GM18858 (cell line): ENCODE measurements around the gene SELENOI.
A peak's percentile ranks its signal among the peaks of the same experiment; 100 is the strongest.

Source experiments
- ATAC-seq: cut with Tn5 transposase; IDR thresholded peaks from one replicate; pipeline ENCODE4 v1.9.1; 2021; ENCODE audit not compliant: unreplicated experiment

The SELENOI gene

GRCh38 chr2:26409785-26410184 lies 63.8 kb downstream of the SELENOI start:
- ATAC-seq, result no peak

- ATAC-seq, result no peak
Measured at GRCh38 chr2:26410764-26411243, 64.9 kb downstream of the SELENOI start.

DNA sequence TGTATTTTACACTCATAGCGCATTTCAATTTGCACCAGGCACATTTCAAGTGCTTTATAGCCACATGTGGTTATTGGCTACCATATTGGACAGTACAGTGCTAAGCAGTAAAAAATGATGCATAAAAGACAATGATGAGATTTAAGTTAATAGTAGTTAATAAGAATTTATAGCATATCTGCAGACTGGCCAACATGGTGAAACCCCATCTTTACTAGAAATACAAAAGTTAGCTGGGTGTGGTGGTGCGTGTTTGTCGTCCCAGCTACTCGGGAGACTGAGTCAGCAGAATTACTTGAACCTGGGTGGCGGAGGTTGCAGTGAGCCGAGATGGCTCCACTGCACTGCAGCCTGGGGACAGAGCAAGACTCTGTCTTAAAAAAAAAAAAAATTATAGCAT lies 65.5 kb downstream of the SELENOI start:
- ATAC-seq, result no peak

GRCh38 chr2:26412091-26412673 lies 66.2 kb downstream of the SELENOI start:
- ATAC-seq, result peak; percentile 73

GRCh38 chr2:26414311-26414710 lies 68.4 kb downstream of the SELENOI start:
- ATAC-seq, result no peak

DNA sequence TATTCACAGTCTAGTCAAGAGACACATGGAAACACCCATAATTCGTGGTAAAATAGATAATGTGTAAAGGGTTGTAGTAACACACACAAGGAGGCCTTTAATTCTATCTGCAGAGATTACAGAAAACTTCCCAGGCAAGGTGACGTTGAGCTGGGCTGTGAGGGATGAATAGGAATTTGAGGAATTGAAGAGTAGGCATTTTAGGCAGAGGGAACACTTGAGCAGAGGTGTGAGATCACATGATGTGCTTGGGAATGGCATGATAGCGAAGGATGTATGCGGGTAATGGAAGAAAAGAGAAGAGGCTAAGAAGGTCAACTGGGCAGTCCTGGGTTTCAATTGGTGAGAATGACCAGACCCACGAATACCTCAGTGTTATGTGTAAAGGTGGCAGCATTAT lies 76.0 kb downstream of the SELENOI start:
- no peak for ATAC-seq

DNA sequence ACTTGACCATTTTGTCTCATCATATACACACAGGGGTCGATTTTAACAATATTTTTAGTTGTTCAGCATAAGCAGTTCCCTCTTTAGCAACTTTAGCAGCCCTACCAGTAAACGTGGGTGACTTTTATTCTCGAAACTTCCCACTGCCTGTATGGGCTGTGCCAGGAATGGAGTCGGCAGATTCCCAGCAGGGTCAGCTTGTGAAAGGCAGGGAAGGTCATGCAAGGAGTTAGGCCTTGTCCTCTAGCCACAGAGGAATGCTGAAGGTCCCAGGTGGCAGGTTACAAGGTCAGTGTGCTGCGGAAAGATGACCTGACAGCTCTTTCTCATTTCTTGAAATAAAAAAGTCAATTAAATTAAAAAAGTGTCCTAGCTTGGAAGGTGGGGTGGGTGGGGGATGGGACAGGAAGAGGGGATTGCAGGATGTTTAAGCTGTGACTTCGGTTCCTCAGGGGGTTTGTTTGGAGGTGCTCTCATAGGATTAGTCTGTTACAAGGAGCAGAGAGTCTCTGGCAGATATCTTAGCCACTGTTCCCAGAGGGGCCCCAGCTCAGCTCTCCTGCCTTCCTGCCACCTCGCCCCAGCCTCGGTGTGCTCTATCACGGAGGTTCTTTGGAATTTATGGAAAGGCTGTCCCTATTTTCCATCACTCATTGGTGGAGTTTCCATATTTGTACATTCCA lies 77.1 kb downstream of the SELENOI start:
- ATAC-seq, result no peak

DNA sequence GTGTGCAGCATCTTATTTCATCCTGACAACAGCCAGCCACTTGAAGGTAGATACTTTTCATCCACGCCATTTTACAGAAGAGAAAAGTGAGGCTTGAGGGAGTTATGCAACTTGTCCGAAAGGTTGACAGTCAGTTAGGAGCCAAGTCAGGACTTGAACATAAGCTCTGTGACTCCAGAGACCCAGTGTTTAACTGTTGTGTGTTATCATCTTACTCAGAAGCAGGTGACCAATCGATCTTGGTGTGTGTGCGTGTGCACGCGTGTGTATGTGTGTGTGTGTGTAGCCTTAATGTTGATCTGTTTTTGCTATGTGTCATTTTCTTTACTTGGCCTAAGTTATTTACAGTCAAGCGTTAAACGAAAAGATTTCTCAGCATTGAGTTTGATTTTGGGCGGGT lies 77.8 kb downstream of the SELENOI start:
- ATAC-seq, result no peak

GRCh38 chr2:26424221-26424620 lies 78.3 kb downstream of the SELENOI start:
- no peak for ATAC-seq

- no peak for ATAC-seq
Measured at GRCh38 chr2:26428846-26429245, 82.9 kb downstream of the SELENOI start.

DNA sequence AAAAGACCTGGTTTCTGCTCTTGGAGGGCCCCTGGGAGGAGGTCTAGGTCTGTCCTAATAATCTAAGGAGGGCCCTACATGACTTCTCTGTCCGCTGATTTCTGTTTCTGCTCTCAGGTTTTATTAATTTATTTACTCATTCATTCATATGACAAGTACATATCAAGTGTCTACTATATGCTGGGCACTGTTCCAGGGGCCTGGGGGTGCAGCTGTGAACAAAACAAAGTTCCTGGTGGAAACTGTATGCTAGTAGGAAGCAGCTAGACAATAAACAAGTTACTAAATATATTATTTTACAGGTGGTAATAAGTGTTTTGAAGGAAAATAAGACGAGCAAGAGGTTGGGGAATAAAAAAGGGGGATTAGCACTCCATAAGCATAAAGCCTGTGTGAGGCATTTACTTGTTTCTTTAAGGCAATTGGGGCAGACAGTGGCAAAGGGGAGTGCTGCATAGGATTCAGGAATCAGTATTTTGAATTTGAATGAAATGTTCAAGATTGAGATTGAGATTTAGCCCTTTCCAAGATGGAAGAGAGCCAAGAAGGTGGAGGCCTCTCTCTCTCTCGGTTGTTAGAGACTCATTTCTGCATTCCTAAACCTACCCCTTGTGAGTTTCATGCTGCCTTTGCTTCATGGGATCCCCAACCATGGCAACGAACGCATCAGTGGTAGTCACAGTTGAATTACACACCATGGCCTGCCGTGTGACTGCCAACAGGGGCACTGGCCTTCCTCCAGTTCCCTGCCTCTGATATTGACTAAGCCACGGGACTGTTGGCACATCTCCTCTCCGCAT lies 84.0 kb downstream of the SELENOI start:
- ATAC-seq, result no peak

DNA sequence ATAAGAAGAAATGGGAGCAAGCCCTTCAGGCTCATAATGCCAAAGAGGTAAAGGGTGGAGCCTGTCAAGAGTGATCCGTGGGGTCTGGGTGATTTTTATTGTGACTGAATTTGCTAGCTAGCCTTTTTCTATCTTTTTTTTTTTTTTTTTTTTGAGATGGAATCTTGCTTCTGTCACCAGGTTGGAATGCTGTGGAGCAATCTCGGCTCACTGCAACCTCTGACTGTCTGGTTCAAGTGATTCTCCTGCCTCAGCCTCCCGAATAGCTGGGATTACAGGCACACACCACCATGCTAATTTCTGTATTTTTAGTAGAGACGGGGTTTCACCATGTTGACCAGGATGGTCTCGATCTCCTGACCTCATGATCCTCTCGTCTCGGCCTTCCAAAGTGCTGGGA lies 84.9 kb downstream of the SELENOI start:
- no peak for ATAC-seq

GRCh38 chr2:26432363-26432762 lies 86.4 kb downstream of the SELENOI start:
- ATAC-seq, result no peak

- ATAC-seq, result no peak
Measured at GRCh38 chr2:26432859-26433258, 86.9 kb downstream of the SELENOI start.

GRCh38 chr2:26435106-26435505 lies 89.2 kb downstream of the SELENOI start:
- no peak for ATAC-seq

DNA sequence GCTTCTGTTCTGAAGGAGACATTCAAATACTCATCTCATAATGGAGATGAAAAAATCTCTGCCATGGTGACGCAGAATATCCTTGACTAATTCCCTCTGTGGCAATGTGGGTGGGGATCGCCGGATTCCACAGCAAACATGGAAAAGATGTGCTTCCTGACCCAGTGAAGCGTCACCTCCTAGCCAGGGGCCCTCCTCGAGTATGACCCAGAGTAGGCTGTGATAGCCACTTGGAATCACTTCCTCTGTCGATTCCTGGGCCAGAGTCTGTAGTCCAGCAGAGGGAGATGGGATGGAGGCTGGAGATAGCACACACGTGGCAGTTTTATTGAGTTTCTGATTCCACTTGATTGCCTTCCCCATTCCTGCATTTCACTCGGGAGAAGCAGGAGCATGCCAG lies 92.6 kb downstream of the SELENOI start:
- ATAC-seq, result no peak

DNA sequence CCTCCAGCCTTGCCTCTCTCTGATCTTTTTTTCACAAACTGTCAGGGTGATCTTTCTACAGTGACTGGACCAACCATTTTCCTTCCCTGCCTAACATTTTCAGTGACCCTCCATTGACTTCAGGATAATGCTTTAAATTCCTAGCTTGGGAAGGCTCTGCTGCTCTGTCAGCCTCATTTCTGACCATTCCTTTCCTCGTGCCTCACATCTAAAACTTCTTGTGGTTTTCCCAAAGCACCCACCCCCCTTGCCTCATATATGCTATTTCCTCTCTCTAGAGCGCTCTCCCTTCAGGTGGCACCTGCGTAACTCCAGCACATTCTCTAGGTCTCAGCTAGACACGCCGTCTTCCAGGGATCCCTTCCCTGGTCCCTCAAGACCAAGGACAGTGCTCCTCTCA lies 93.0 kb downstream of the SELENOI start:
- ATAC-seq, result no peak

GRCh38 chr2:26442301-26442700 lies 96.4 kb downstream of the SELENOI start:
- no peak for ATAC-seq

DNA sequence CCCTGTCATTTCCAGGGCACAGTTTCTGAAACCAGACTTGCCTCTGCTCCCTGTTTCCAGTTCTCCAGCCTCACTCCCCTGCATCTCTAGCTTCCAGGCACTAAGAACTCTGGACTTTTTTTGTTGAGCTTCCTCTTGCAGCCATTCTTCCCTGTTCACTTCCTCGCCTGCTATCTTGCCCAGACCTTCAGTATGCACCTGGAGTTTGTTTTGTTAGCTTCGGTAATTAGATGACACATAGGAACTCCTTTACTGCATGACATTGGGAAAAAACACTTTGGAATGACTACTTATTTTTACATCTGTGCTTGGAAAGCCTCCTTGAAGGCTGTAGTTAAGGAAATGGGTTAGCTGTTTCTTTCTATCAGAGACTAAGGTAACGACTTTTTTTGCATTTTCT lies 96.8 kb downstream of the SELENOI start:
- no peak for ATAC-seq

GRCh38 chr2:26444236-26444635 lies 98.3 kb downstream of the SELENOI start:
- ATAC-seq, result no peak
